GM13977 (cell line): ENCODE results near the gene RGS16.

ENCODE experiments used
- DNase-seq: peaks from one replicate; pipeline ENCODE4 v3.0.0; 2012; ENCODE audit warnings: low spot score
- CTCF ChIP-seq: IDR thresholded peaks from 2 replicates; pipeline ENCODE4 v1.5.1; 2012; ENCODE audit warnings: mild to moderate bottlenecking, control low read depth; ENCODE audit not compliant: insufficient read depth; ENCODE audit errors: extremely low read depth, missing control alignments
- in situ Hi-C: fragments of 300-500 bp; cut with MboI; formaldehyde crosslinking; loops from one replicate; pipeline ENCODE4 v1.12.0; 2022; ENCODE audit warnings: low sequenced_read_pairs, low pct_unique_long_range_greater_than_20kb, mixed read lengths, inconsistent platforms; ENCODE audit not compliant: unreplicated experiment

RGS16 gene

GRCh38 chr1:182564406-182565004 is 39.7 kb downstream of the RGS16 start:
- in situ Hi-C loops, result no loop called here
- DNase-seq, result no peak
- TF ChIP-seq CTCF, result no peak

- DNase-seq, result no peak
- in situ Hi-C loops, result no loop called here
- no peak for TF ChIP-seq CTCF
These were observed 41.1 kb downstream of the RGS16 start for GRCh38 chr1:182563095-182563494.

GRCh38 chr1:182561456-182561855 is 42.7 kb downstream of the RGS16 start:
- TF ChIP-seq CTCF, result no peak
- DNase-seq, result no peak
- in situ Hi-C loops, result no loop called here

GRCh38 chr1:182560392-182560984 is 43.7 kb downstream of the RGS16 start:
- no peak for DNase-seq
- no peak for TF ChIP-seq CTCF
- in situ Hi-C loops, result no loop called here

GRCh38 chr1:182556279-182556678 is 47.9 kb downstream of the RGS16 start:
- DNase-seq, result no peak
- no peak for TF ChIP-seq CTCF
- in situ Hi-C loops, result no loop called here

- no peak for DNase-seq
- in situ Hi-C loops, result no loop called here
- no peak for TF ChIP-seq CTCF
These were observed 48.7 kb downstream of the RGS16 start for GRCh38 chr1:182555493-182555892.
